NCI-H1048 (cell line): ENCODE data around the gene ENTPD1.
"Not testable (repeated sequence)": the region's sequence is repeated elsewhere in the genome, so short reads cannot be mapped to it uniquely, and the experiment has no call there.

Experiments
- DNase-seq: peaks from one replicate; lab custom pipeline; 2025; lab: John Stamatoyannopoulos, UW

Gene ENTPD1

DNA sequence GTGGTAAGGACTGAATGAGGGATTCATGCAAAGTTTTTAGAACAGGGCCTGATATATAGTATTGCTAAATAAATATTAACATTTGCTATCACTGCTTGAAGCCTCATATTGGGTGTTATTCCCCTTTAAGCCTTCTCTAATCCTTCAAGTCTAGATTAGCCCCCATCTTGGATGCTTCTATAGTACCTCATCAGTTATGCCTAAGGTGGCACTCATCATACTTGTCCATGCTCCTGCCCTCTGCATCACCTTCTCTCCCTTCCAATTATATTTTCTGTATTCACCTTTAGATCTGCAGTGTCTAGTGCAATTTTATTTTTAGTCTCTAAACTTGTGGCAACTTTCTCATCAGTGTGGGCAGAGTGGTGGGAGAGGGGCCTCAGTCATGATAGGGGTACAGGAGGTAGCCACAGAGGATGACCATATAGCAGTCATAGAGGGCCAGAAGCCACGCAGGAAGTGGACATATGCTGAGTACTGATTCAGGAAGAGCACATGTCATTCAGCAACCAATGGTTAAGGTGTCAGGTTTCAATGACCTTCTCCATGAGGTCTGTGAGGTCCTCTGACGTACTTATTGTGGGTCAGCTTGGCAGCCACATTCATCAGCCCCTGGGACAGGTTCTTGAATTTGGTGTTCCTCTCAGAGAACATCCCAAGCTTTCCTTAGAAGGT, 2.5 kb downstream of the ENTPD1 start:
- DNase-seq: no peak

DNA sequence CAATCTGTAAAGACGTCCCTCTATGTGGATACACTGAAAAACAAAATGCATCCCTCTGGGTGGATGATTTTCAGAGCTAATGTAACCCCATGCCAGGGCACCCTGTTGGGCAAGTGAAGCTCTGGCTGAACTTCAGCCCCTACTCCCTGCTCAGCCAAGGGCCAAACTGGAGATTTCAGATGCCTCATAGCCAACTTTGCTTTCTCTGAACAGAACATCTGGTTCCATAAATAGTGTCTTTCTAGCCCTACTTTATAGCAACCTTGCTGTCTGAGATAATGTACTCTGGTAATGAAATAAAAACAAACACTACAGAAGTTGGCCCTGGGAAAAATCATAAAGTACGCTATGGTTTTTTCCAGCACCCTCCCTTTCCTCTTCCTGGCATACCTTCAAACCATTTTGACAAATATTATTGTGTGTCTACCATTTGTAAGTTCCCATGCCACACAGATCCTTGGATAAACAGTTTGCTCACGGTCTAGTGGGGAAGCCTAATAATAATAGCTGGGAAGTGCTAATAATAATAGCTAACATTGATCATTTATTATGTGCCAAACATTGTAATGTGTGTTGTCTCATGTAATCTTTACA, 3.4 kb downstream of the ENTPD1 start:
- no peak for DNase-seq

DNA sequence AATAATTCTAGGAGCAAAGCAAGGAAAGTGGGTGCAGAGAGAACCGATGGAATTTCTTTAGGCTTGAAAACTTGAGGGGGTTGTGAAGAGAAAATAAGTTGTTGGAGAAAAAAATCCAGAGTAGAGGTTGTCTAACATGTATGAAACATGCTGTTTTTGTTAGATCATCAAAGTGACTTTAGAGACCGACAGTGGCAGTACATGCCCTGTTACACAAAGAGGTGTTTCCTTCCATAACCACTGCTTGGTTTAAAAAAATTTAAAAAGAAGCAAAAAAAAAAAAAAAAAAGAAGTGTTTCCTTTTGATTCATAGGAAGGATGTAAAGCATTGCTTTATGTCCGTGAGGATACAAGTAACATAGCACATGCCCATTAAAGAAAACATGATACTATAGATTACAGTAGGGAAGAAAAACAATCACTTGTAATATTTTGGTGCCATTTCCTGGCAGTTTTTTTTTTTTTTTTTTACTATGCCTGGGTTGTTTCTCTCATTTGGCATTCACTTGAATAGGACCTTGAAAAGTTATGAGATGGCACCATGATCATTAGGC, 6.1 kb downstream of the ENTPD1 start:
- no peak for DNase-seq

DNA sequence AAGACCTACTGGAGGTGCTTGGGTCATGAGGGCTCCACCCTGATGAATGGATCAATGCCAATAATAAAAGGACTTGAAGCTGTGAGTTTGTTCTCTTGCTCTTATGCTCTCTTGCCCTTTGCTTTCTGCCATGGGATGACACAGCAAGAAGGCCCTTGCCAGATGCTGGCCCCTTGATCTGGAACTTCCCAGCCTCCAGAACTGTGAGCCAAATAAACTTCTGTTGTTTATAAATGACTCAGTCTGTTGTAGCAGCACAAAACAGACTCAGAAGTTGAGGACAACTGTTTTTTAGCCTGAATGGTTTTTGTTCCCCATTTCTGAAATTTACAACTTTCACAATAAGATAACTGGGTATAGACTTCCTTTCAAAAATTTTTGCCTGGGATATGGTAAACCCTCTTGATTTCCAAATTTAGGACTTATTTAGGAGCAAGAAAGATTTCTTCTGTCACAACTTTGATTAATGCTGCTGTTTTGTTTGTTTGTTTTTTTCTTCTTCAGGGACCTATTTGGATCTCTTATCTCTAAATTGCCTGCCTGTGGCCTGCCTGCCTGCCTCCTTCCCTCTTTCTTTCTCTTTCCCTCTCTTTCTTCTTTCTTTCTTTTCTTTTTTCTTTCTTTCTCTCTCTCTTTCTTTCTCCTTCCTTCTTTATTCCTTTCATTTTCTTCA, 12.1 kb downstream of the ENTPD1 start:
- DNase-seq: no peak

DNA sequence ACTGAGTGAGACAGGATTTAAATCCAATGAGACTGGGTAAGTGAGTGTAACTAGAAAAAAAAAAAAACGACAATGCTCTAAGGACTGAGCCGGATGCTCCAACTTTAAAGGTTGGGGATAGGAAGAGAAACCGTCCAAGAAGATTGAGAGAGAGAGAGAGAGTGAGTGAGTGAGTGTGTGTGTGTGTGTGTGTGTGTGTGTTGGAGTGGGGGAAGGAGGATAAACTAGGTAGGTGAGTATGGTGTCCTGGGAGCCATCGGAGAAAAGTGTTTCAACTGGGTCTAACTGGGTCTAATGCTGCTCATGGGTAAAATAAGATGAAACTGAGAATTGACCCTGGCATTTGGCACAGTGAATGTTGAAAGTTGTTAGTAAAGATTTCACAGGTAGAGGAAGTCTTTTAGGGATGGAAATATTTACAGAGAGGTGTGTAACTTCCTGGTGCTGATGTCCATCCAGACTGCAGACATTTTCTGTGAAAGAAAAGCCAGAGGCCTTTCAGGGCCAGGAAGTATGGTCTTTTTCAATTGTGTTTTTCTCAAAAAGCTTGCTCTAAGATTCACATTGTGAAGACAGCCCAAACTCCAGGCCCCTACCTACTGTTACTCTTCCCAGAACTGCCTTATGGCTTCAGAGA, 14.2 kb downstream of the ENTPD1 start:
- no peak for DNase-seq

DNA sequence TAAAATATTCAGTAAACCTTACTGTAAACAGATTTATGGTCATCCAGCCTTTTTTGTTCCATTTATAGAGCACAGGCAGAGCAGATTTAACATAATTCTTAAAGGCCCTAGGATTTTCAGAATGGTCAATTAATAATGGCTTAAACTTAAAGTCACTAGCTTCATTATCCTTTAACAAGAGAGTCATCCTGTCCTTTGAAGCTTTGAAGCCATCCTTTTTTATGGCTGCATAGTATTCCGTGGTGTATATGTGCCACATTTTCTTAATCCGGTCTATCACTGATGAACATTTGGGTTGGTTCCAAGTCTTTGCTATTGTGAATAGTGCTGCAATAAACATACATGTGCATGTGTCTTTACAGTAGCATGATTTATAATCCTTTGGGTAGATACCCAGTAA, 17.5 kb downstream of the ENTPD1 start:
- DNase-seq: not testable (repeated sequence)

DNA sequence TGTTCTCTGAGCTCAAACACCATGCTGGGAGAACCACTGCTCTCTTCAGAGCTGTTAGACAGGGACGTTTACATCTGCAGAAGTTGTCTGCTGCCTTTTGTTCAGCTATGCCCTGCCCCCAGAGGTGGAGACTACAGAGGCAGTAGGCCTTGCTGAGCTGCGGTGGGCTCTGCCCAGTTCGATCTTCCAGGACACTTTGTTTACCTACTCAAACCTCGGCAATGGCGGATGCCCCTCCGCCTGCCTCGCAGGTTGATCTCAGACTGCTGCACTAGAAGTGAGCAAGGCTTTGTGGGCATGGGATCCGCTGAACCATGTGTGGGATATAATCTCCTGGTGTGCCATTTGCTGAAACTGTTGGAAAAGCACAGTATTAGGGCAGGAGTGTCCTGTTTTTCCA, 21.7 kb downstream of the ENTPD1 start:
- DNase-seq: not testable (repeated sequence)

DNA sequence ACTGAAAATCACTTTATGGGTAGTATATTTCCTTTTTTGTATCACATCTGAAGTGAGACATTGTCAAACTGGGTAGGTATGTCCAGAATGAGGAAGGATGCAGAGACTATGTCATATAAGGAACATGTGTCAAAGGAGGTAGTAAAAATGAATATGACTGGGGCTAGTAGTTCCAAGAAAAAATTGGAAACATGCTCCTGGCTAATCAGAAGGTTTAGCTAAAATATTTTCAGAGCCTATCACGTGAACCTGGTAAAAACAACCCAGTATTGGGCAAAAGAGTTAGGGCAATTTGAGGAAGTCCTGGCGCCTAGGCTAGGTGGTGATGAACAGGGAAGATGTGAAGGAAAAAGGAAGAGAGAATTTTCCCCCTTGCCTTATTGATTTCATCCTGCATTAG, 26.4 kb downstream of the ENTPD1 start:
- DNase-seq: no peak

DNA sequence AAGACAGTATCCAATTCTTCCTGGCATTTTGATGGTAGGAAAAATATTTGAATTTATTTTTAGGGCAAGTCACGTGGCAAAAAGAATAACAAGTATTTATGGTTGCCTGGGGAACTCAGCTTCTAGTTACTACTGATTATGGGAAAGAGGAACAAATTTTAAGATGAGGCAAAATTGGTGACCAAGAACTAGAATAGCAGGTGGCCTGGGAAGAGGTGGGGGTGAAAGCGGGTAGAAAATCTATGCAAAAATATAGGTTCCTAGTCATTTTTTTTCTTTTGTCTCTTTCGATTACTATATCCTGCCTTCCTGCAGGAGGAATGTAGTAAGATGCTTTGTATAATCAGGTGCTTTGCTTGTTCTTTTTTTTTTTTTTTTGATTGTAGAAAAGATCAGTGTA, 27.8 kb downstream of the ENTPD1 start:
- no peak for DNase-seq

DNA sequence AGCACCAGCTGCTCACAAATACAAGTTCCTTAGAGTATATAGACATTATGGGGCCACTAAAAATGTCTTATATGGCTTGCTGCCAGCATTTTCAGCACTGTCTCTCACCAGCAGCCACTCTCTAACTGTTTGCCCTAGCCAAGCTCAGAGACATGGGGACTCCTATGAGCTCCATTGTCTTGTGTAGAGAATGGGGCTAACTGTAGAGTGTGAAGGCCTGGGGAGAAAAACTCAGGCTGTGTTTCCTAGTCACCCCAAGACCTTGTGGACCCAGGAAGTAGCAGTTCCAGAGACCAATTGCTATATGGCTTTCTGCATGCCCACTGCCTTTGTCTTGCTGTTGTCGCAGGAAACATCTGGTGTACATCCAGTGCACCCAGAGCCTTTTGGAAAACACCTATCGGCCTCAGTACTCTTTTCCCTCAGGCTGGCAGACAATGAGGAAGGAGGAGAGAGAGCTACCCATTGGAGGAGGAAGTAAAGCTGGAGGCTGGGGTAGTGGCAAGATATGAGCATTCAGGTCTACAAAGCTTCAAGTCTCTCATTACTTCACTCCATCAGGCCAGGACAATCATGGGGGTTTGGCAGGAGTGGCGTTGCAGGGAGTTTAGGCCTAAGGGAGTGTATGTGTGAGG, 28.4 kb downstream of the ENTPD1 start:
- no peak for DNase-seq

DNA sequence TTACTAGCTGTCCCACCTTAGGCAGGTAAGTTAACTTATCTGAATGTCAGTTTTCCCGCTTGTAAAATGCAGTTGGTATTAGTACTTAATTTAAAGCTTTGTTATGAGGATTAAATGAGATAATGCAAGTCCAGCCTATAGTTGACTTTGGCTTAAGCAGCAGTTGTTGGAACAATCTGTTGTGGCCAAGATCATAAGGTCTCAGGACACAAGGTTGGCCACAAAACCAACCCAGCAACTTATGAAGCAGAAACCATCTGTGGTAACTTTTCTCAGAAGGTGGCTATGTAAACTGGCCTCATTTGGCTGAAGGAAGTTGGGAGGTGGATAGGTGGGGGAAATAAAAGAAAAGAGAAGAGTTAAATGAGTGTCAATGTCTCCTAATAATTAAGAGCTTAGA, 29.4 kb downstream of the ENTPD1 start:
- DNase-seq: no peak

DNA sequence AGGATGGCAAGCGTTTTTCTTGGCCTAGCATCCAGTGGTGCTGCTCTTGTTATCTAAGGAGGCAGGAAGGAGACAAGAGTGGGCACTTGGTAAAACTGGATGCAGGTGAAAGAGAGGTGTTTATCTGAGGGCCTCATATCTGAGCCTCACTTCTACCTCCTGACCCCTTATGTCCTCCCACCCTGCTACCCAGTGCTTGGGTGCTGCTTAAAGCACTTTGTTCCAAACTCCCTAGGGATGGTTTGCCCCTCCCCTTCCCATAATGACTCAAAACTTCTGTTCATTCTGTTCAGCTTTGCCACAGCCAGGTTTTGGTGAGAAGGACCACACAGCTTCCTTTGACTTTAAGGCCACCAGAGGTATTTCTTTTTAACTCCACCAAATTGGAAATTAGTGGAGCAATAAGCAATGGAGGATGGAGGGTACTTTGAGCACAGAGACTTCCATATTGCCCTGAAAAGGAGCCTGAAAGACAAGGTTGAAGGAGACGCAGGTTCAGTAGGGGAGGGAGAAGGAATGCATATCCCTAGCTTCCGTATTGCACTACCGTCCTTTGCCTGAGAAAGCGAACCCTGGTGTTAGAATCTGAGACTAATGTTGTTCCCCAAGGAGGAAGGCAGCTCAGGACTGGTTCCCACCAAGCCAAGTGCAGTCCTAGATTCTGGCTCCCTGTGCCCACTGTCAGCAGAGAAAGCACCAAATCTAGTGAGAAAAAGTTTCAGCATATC, 30.1 kb downstream of the ENTPD1 start:
- DNase-seq: no peak

DNA sequence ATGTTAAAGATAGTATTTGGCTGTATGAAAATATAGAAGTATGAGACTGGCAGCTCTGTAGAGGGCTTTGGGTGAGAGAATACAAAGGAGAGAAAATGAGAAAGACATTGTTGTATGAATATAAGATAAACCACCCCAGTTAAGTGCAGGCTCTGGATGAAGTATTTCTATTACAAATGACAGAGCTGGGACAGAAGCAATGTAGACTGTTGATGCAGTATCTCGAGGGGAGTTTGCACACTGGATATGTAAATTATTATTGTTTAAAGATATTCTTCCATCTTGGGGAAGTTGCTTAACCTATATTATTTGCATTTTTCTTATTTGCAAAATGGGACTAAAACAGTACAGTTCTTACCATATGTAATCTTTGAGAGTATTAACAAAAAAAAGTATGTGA, 31.5 kb downstream of the ENTPD1 start:
- no peak for DNase-seq

DNA sequence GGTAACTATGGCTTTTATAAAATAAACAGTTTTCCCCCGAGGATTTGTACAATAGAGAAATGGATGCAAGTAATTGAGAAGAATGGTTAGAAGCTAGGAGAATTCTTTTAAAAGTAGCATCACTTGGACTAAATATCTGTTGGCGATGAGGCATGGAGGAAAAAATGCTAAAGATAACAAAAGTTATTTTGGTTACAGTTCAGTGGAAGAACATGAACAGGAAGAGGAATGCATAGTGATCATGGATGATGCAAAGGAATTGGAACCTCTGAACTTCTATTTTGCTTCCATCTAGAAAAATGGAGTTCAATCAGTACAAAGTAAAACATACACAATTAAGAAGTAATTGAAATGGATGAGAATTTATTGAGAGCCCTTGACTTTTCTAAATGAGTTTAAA, 32.9 kb downstream of the ENTPD1 start:
- no peak for DNase-seq

DNA sequence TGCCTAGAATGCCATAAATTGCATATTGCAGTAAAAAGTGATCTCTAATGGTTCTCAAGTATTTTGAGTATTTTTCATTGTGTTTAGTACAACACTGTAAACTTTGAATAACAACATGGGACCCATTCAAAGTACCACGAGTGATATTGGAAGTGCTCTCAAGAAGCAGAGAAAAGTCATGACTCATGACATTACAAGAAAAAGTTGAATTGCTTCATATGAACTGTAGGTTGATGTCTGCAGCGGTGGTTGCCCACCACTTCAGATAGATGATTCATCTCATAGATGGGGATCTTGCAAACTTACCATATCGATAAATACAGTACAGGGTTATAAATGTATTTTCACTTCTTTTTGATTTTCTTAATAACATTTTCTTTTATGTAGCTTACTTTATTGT, 33.9 kb downstream of the ENTPD1 start:
- DNase-seq: no peak

DNA sequence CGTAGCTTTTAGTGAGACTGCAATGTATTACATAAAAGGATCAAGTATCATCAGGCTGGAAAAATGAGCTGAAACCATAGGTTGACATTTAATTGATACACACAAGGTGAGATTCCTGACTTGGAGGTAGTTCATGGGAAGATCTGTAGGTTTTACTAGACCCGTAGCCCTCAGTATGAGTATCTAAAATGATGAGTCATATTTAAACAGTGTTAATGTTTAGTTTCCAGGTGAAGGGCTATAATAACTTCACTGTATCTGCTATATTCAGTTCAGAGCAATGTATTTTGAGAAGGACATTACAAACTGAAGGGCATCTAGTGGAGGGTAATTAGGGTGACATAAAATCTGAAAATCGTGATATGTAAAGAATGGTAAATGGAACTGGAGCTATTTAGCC, 35.0 kb downstream of the ENTPD1 start:
- no peak for DNase-seq

DNA sequence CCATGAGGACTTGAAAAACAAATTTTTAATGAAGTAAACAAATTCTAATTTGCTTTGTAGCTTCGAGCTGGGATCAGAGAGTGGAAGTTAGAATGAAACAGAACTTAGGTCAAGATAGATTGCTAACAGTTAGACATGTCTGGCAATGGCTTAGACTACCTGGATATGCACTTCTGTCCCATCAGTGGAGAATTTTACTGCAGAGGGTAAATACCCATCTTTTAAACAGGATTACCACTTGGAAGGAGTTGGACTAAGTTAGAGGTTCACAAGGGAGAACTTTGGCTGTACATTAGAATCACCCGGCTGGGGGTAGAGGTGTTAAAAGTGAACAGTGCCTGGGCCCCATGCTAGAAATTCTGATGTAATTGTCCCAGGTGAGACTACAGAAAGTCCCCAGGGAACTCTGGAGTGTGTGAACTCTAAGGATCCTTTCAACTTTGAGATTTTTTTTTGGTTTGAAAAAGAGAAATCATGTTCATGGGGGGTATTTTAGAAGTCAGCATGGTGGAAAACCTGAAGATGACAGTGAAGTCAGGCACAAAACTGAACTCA, 35.5 kb downstream of the ENTPD1 start:
- DNase-seq: no peak

DNA sequence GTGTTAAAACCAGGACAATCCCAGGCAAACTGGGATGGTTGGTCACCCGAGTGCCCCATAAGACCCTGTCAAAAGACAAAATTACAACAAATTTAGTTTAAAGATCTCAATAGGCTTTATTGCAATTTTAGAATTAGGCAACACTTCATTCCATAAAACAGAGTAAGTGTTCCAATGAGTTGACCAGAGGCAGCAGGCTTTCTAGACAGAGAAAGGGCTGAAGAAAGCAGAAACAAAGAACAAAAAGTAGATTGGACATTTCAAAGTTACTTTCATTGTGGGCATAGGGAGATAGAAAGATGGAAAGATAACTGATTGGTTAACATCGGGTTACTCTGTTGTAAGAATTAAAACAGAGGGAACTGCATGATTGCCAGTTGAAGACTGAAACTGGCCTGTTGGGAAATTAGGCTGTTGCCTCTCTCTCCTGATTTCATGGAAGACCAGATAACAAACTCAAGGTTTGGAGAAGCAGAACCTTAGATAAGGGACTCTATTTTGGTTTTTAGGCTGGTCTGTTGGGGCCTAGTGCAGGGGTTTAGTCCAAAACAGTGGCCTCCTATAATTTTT, 36.3 kb downstream of the ENTPD1 start:
- DNase-seq: no peak

DNA sequence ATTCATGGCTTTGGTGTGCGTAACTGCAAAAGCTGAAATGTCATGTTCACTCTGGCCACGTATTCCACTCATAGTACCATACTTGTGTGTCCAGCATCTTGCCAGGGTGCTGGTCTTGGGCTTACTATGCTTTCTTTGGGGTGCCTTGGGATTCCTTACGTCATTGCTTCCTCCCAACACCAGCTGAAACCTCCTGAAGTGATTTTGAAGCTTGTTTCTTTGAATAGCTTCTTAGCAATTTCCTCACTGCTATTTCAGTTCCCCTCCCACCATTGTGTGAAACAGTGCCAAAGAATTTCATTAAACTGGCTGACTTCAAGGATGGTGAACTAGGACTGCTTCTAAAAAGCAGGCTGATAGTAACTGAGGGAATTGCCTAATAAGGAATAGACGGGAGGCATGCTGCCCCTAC, 36.9 kb downstream of the ENTPD1 start:
- DNase-seq: no peak

DNA sequence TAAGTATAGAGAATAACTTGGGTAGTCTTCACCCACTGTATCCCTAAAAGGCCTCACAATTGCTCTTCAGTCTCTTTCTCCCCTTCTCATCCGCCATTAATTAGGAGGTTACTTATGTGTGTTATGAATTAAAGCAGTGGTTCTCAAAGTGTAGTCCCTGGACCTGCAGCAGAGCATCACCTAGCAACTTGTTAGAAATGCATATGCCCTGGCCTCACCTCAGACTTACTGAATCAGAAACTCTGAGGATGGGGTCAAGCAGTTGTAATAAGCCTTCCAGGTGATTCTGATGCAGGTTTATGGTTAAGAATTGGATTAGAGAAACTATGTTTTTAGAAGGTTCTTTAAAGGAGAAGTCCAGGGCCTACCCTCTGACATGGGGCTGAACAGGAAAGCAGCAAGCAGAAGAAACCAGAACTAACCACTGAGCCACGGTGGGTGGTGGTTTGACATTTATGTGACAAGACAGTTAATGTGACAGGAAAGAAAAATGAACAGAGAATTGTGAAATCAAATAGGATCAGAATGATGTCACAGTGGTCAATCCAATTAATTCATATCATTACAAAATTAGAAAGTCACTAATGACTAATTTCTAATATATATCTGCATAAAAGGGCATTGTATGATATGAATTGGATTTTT, 37.6 kb downstream of the ENTPD1 start:
- no peak for DNase-seq

DNA sequence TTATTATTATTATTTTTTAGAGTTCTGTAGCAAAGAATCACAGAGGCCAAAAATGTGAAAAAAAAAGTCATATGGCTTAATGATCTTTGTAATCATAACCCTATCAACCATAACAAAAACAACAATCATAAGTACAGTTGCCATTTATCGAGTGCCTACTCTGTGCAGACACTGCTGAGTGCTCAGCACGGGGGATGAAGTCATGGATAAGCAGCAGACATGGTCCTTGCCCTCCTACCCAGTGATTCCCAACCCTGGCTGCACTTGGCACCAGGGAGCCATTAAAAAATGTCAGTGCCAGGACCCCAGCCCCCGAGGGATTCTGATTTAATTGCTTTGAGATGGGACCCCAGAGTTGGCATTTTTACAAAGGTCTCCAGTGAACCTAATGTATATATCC, 38.2 kb downstream of the ENTPD1 start:
- DNase-seq: no peak
